Left lobe of liver (tissue), 2 donors: ENCODE results near the gene SHISA5. TPM values are rescaled to one million over a fixed set of nuclear protein-coding genes. Genes with fewer than 3 reads are reported as not detected.

Experiments used
- ATAC-seq: fragments of 200-7000 bp; cut with Tn5 transposase; one replicate; pipeline ENCODE4 v1.9.1; 2020; ENCODE audit warnings: mild to moderate bottlenecking, moderate library complexity
- DNase-seq: peaks from one replicate; pipeline ENCODE4 v3.0.0-alpha.2; 2020; ENCODE audit warnings: low spot score
- total RNA-seq: library from RNA; stranded (reverse); gene quantifications from one replicate; pipeline ENCODE4 v1.2.1, GENCODE V29; 2021
- donor health status: DM: no; HTN: no; CAD: no; lungs with moderate emphysema.
- donor health status: DM: no; HTN: yes; CAD: no.

SHISA5 gene
- total RNA-seq, 1 donor from 2014 or later = 97.9 TPM

DNA sequence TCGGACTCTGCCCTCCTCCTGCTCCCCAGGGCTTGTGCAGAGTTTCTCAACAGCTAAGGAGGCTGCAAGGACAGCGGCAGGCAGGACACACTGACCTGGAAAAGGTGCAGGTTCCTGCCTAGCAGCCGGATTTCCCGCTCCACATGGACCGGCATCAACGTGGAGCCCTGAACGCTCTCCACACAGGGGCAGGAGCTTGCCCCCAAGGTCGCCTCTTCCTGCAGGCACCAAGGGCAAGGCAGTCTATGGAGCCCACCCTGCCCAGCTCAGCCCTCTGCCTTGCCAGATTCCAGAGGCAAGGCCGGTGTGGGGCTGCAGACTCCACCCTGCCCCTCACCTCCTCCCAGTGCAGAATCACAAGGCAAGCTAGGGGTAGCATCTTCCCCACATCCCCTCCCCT lies 84.8 kb downstream of the SHISA5 start:
- ATAC-seq = no peak
- DNase-seq = no peak

DNA sequence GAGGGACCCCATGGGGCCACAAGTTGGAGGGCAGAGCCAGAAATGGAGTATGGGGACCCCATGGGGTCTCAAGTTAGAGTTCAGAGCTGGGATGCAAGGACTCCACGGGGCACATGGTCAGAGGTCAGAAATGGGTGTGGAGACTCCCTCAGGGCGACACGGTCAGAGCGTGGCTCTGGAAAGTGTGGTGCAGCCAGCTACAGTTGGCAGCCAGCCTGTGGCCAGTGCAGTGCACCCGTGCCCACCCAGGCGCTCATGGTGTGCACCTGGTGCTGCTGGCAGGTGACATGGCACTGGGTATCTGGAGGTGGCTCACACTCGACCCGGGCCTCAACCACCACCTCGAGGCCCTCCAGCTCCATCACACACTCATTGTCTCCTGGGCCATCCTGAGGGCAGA lies 85.3 kb downstream of the SHISA5 start:
- DNase-seq = no peak
- ATAC-seq = no peak

DNA sequence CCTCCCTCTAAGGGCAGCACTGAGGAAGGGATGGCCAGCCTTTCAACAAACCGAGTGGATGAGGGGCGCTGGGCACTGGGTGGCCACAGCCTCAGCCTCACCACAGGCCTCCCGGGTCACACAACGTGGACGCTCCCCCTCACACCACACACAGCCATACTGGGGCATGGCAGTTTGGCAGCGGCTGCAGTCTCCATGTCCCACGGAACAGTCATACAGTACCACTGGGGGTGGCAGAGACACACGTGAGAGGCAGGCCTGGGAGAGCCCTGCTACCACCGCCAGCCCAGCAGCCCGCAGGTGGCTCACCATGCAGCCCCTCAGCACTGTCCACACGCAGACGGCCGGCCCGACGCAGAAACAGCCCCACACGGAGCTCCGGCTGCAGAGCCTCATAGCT lies 85.8 kb downstream of the SHISA5 start:
- DNase-seq (no peak), ATAC-seq (no peak)

Other genes with a start within 250 kb of the SHISA5 start
- gene NME6, start 202.8 kb downstream of the SHISA5 start, total RNA-seq = 10.7 TPM
- gene SPINK8, start 170.5 kb downstream of the SHISA5 start, total RNA-seq = not detected
- gene FBXW12, start 132.0 kb downstream of the SHISA5 start, total RNA-seq = not detected
- 142 TPM for gene PLXNB1, start 74.1 kb downstream of the SHISA5 start, total RNA-seq
- gene CCDC51, start 64.1 kb downstream of the SHISA5 start, total RNA-seq = 9.2 TPM
- 69.3 TPM for gene TMA7, start 63.9 kb downstream of the SHISA5 start, total RNA-seq
- gene ATRIP, start 57.4 kb downstream of the SHISA5 start, total RNA-seq = 3.3 TPM
- gene PFKFB4, start 52.6 kb upstream of the SHISA5 start, total RNA-seq = 1.3 TPM
- not detected for gene UCN2, start 59.6 kb upstream of the SHISA5 start, total RNA-seq
- gene COL7A1, start 91.2 kb upstream of the SHISA5 start, total RNA-seq = 2.5 TPM
- gene UQCRC1, start 105.5 kb upstream of the SHISA5 start, total RNA-seq = 232 TPM
- not detected for gene TMEM89, start 117.6 kb upstream of the SHISA5 start, total RNA-seq
- gene SLC26A6, start 131.3 kb upstream of the SHISA5 start, total RNA-seq = 8.4 TPM
- gene CELSR3, start 158.7 kb upstream of the SHISA5 start, total RNA-seq = 0.45 TPM
- 12.0 TPM for gene NCKIPSD, start 181.7 kb upstream of the SHISA5 start, total RNA-seq
- gene IP6K2, start 213.0 kb upstream of the SHISA5 start, total RNA-seq = 31.1 TPM